Bronchial epithelial cell (primary cell): ENCODE results near the gene ACTR3C. TPM values are rescaled to one million over a fixed set of nuclear protein-coding genes. Genes with fewer than 3 reads are reported as not detected.

Experiments used
- DNase-seq: peaks from one replicate; pipeline ENCODE4 v3.0.0-alpha.2; 2010; ENCODE audit warnings: low read depth
- FAIRE-seq: peaks from 2 replicates; lab custom pipeline; 2011; peaks lifted over from hg19 to GRCh38; lab: Jason Lieb, UNC
- H3K27me3 ChIP-seq: 2 replicates; pipeline ENCODE4 v1.5.1; 2011; ENCODE audit warnings: low read length; ENCODE audit not compliant: control insufficient read depth, insufficient read depth
- H3K36me3 ChIP-seq: 2 replicates; pipeline ENCODE4 v1.5.1; 2011; ENCODE audit warnings: low read length; ENCODE audit not compliant: control insufficient read depth, insufficient read depth
- H3K4me3 ChIP-seq: 2 replicates; pipeline ENCODE4 v1.5.1; 2011; ENCODE audit warnings: mild to moderate bottlenecking, low read depth, low read length, control low read depth
- CTCF ChIP-seq: IDR thresholded peaks from 2 replicates; pipeline ENCODE4 v1.5.1; 2011; ENCODE audit warnings: mild to moderate bottlenecking, moderate library complexity, low read length, control low read depth, inconsistent platforms; ENCODE audit not compliant: insufficient read depth, severe bottlenecking
- total RNA-seq: library from RNA; depleted of rRNA; stranded (reverse); fragments of >200 nt; gene quantifications from 2 replicates; pipeline ENCODE4 v1.2.1, GENCODE V29; 2014

ACTR3C gene
- total RNA-seq, 1 donor from 2014 or later: 4.2 TPM

GRCh38 chr7:150345012-150345411 is 21.7 kb upstream of the ACTR3C start:
- no peak overlapping the region for H3K4me3 ChIP-seq
- peaks cover 23% of the 10 kb centered on the region for H3K27me3 ChIP-seq
- no peak for DNase-seq
- TF ChIP-seq CTCF: no peak
- H3K36me3 ChIP-seq: no peaks in the 10 kb centered on the region
- FAIRE-seq: no peak

- no peak overlapping the region for H3K4me3 ChIP-seq
- no peaks in the 10 kb centered on the region for H3K36me3 ChIP-seq
- H3K27me3 ChIP-seq: peaks cover 23% of the 10 kb centered on the region
- no peak for TF ChIP-seq CTCF
- FAIRE-seq (no peak), DNase-seq (no peak)
These were observed 21.0 kb upstream of the ACTR3C start for GRCh38 chr7:150344299-150344698.

GRCh38 chr7:150343225-150343624 is 19.9 kb upstream of the ACTR3C start:
- Histone ChIP-seq H3K27me3 (peaks cover 23% of the 10 kb centered on the region), H3K4me3 (no peak overlapping the region), H3K36me3 (no peaks in the 10 kb centered on the region)
- DNase-seq (no peak), FAIRE-seq (no peak)
- no peak for TF ChIP-seq CTCF

- peak; percentile 13 for FAIRE-seq
These were observed 18.7 kb upstream of the ACTR3C start for GRCh38 chr7:150342121-150342408.

GRCh38 chr7:150341263-150342120 is 18.1 kb upstream of the ACTR3C start, which contains the start of gene RARRES2:
Gene RARRES2 (minus strand): TSS chr7:150341629. CDS start chr7:150340609, 1,020 bp downstream.
- no peak for TF ChIP-seq CTCF
- DNase-seq (no peak), FAIRE-seq (no peak)
- no peaks in the 10 kb centered on the region for H3K36me3 ChIP-seq
- no peak within 1 kb of the TSS for H3K4me3 ChIP-seq
- peaks cover 21% of the 10 kb centered on the region for H3K27me3 ChIP-seq

More at GRCh38 chr7:150342121-150342408, 18.7 kb upstream of the ACTR3C start:
- peaks cover 23% of the 10 kb centered on the region for H3K27me3 ChIP-seq
- TF ChIP-seq CTCF: no peak
- no peaks in the 10 kb centered on the region for H3K36me3 ChIP-seq
- no peak overlapping the region for H3K4me3 ChIP-seq
- DNase-seq: no peak

- no peaks in the 10 kb centered on the region for H3K36me3 ChIP-seq
- peaks cover 21% of the 10 kb centered on the region for H3K27me3 ChIP-seq
- no peak for TF ChIP-seq CTCF
- no peak for FAIRE-seq
- H3K4me3 ChIP-seq: no peak overlapping the region
- DNase-seq: no peak
These were observed 17.5 kb upstream of the ACTR3C start for GRCh38 chr7:150340875-150341262.
